Aorta (tissue), 5 donors: ENCODE measurements around the gene NLGN1. TPM values are rescaled to one million over a fixed set of nuclear protein-coding genes. Genes with fewer than 3 reads are reported as not detected.

Source experiments
- ATAC-seq: fragments of 200-7000 bp; cut with Tn5 transposase; one replicate; pipeline ENCODE4 v1.9.1; 2022; ENCODE audit warnings: moderate library complexity; ENCODE audit not compliant: low FRiP score
- DNase-seq, 2 donors: peaks; one replicate each; pipeline ENCODE4 v3.0.0-alpha.2; 2020
- H3K27ac ChIP-seq, 2 donors: one replicate each; pipeline ENCODE4 v1.5.1; 2013; ENCODE audit warnings: low read length in 2 of 2, mild to moderate bottlenecking in 2 of 2, moderate library complexity in 2 of 2, control low read depth in 1 of 2, inconsistent platforms in 1 of 2, low read depth in 1 of 2
- H3K27me3 ChIP-seq, 2 donors: one replicate each; pipeline ENCODE4 v1.6.1; 2013; ENCODE audit warnings: control low read depth in 1 of 2, low read length in 1 of 2, mild to moderate bottlenecking in 1 of 2, moderate library complexity in 1 of 2; ENCODE audit not compliant: insufficient read depth in 2 of 2, control insufficient read depth in 1 of 2
- H3K36me3 ChIP-seq, 2 donors: one replicate each; pipeline ENCODE4 v1.6.1; 2013; ENCODE audit warnings: control low read depth in 1 of 2, low read length in 1 of 2, mild to moderate bottlenecking in 1 of 2; ENCODE audit not compliant: insufficient read depth in 2 of 2, control insufficient read depth in 1 of 2
- H3K4me1 ChIP-seq, 2 donors: one replicate each; pipeline ENCODE4 v1.6.1; 2013; ENCODE audit warnings: low read length in 2 of 2, control low read depth in 1 of 2, mild to moderate bottlenecking in 1 of 2, moderate library complexity in 1 of 2; ENCODE audit not compliant: insufficient read depth in 2 of 2, control insufficient read depth in 1 of 2
- H3K4me3 ChIP-seq, 2 donors: one replicate each; pipeline ENCODE4 v1.5.1; 2013; ENCODE audit warnings: low read length in 2 of 2, control low read depth in 1 of 2, mild to moderate bottlenecking in 1 of 2
- H3K9me3 ChIP-seq: one replicate; pipeline ENCODE4 v1.6.1; 2013; ENCODE audit warnings: mild to moderate bottlenecking, low read length; ENCODE audit not compliant: control insufficient read depth
- WGBS, 2 donors: extraction: QIAGEN DNeasy Blood & Tissue Kit; methylation state at CpG; one replicate each; pipeline ENCODE4 v1.1.7; 2013; 5-methylcytosine and 5-hydroxymethylcytosine counted together
- intact Hi-C, 2 donors: fragments of 100-400 bp; cut with DNase I; formaldehyde crosslinking; loops; one replicate each; pipeline versions ENCODE4 v1.14.2 to v1.15.0; 2022
- polyA plus RNA-seq, 2 donors: library from polyadenylated mRNA; stranded (reverse); fragments of 200-250 nt; gene quantifications; one replicate each; pipeline ENCODE4 v1.2.3, GENCODE V29; 2013
- total RNA-seq, 2 donors: library from RNA; stranded (reverse); fragmentation: NEBNext Ultra II Directional; extraction: Animal tissue kit (Norgen Biotek cat#: 25700); gene quantifications; one replicate each; pipeline ENCODE4 v1.2.1, GENCODE V29; 2021
- donor health status: healthy with polysubstance abuse.
- donor health status: Bipolar disorder and iron deficiency.
- donor health status: DM: no; HTN: no; CAD: no.
- donor health status: DM: no; HTN: no; CAD: no.
- donor health status: DM: yes; HTN: yes; CAD: no.

The NLGN1 gene
- total and polyA plus RNA-seq, 4 donors: 0.50 to 20.0 (median 8.6) TPM

GRCh38 chr3:173826901-173827609, 429.5 kb downstream of the NLGN1 start:
- intact Hi-C loops: no loop called here
- no peak for ATAC-seq
- H3K9me3 ChIP-seq: peaks cover 2% of the 10 kb centered on the region

GRCh38 chr3:173838644-173839043, 441.1 kb downstream of the NLGN1 start:
- no peak for DNase-seq
- intact Hi-C loops: no loop called here
- Histone ChIP-seq H3K4me1 (no peaks in the 10 kb centered on the region), H3K27ac (no peak overlapping the region), H3K9me3 (no peaks in the 10 kb centered on the region), H3K27me3 (no peaks in the 10 kb centered on the region), H3K36me3 (no peaks in the 10 kb centered on the region), H3K4me3 (no peak overlapping the region)
- no peak for ATAC-seq
- 89 to 91% methylated on average over 4 of the region's 4 CpGs for WGBS, 2 donors

More at GRCh38 chr3:173826901-173827609, 429.5 kb downstream of the NLGN1 start:
- no peaks in the 10 kb centered on the region for H3K27me3 ChIP-seq
- H3K4me3 ChIP-seq: no peak overlapping the region
- 47 to 65% methylated on average over 3 of the region's 3 CpGs for WGBS, 2 donors
- H3K4me1 ChIP-seq: no peaks in the 10 kb centered on the region
- no peak overlapping the region for H3K27ac ChIP-seq
- no peaks in the 10 kb centered on the region for H3K36me3 ChIP-seq
- no peak for DNase-seq

GRCh38 chr3:173839859-173840258, 442.3 kb downstream of the NLGN1 start:
- H3K4me1 ChIP-seq: no peaks in the 10 kb centered on the region
- H3K27ac ChIP-seq: no peak overlapping the region
- no peak for ATAC-seq
- no peaks in the 10 kb centered on the region for H3K9me3 ChIP-seq
- DNase-seq: no peak
- WGBS, 2 donors: 67 to 82% methylated on average over 3 of the region's 3 CpGs
- no peaks in the 10 kb centered on the region for H3K36me3 ChIP-seq
- H3K27me3 ChIP-seq: no peaks in the 10 kb centered on the region
- intact Hi-C loops: no loop called here
- no peak overlapping the region for H3K4me3 ChIP-seq

- DNase-seq (no peak), ATAC-seq (no peak)
- WGBS, 2 donors: 92 to 96% methylated on average over 1 of the region's 1 CpG
- no peaks in the 10 kb centered on the region for H3K9me3 ChIP-seq
- H3K36me3 ChIP-seq: no peaks in the 10 kb centered on the region
- no peak overlapping the region for H3K27ac ChIP-seq
- H3K4me1 ChIP-seq: no peaks in the 10 kb centered on the region
- H3K4me3 ChIP-seq: no peak overlapping the region
- no peaks in the 10 kb centered on the region for H3K27me3 ChIP-seq
- intact Hi-C loops: no loop called here
These were observed 443.8 kb downstream of the NLGN1 start for GRCh38 chr3:173841334-173841733.

GRCh38 chr3:173843060-173843459, 445.5 kb downstream of the NLGN1 start:
- Histone ChIP-seq H3K9me3 (no peaks in the 10 kb centered on the region), H3K4me3 (no peak overlapping the region), H3K4me1 (no peaks in the 10 kb centered on the region), H3K36me3 (no peaks in the 10 kb centered on the region), H3K27me3 (no peaks in the 10 kb centered on the region), H3K27ac (no peak overlapping the region)
- DNase-seq (no peak), ATAC-seq (no peak)
- intact Hi-C loops: no loop called here
- 95 to 96% methylated on average over 3 of the region's 3 CpGs for WGBS, 2 donors

GRCh38 chr3:173846584-173846983, 449.0 kb downstream of the NLGN1 start:
- DNase-seq (no peak), ATAC-seq (no peak)
- H3K9me3 ChIP-seq: no peaks in the 10 kb centered on the region
- no peaks in the 10 kb centered on the region for H3K27me3 ChIP-seq
- H3K4me3 ChIP-seq: no peak overlapping the region
- H3K4me1 ChIP-seq: no peaks in the 10 kb centered on the region
- WGBS, 2 donors: 88 to 98% methylated on average over 2 of the region's 2 CpGs
- intact Hi-C loops: no loop called here
- H3K36me3 ChIP-seq: no peaks in the 10 kb centered on the region
- no peak overlapping the region for H3K27ac ChIP-seq

GRCh38 chr3:173849489-173849888, 451.9 kb downstream of the NLGN1 start:
- Histone ChIP-seq H3K9me3 (no peaks in the 10 kb centered on the region), H3K36me3 (no peaks in the 10 kb centered on the region), H3K4me1 (no peaks in the 10 kb centered on the region), H3K27me3 (no peaks in the 10 kb centered on the region), H3K27ac (no peak overlapping the region), H3K4me3 (no peak overlapping the region)
- DNase-seq: no peak
- intact Hi-C loops: no loop called here
- ATAC-seq: no peak
- 66 to 81% methylated on average over 4 of the region's 4 CpGs for WGBS, 2 donors

- no peak overlapping the region for H3K27ac ChIP-seq
- no peaks in the 10 kb centered on the region for H3K9me3 ChIP-seq
- WGBS, 2 donors: 91 to 93% methylated on average over 1 of the region's 1 CpG
- DNase-seq (no peak), ATAC-seq (no peak)
- H3K4me3 ChIP-seq: no peak overlapping the region
- H3K36me3 ChIP-seq: no peaks in the 10 kb centered on the region
- no peaks in the 10 kb centered on the region for H3K4me1 ChIP-seq
- H3K27me3 ChIP-seq: no peaks in the 10 kb centered on the region
- intact Hi-C loops: no loop called here
These were observed 459.6 kb downstream of the NLGN1 start for GRCh38 chr3:173857154-173857553.

- WGBS, 2 donors: 95 to 97% methylated on average over 1 of the region's 1 CpG
- no peak overlapping the region for H3K27ac ChIP-seq
- H3K36me3 ChIP-seq: no peaks in the 10 kb centered on the region
- no peak for ATAC-seq
- DNase-seq: no peak
- intact Hi-C loops: no loop called here
- H3K9me3 ChIP-seq: no peaks in the 10 kb centered on the region
- H3K27me3 ChIP-seq: no peaks in the 10 kb centered on the region
- H3K4me3 ChIP-seq: no peak overlapping the region
- H3K4me1 ChIP-seq: no peaks in the 10 kb centered on the region
These were observed 465.2 kb downstream of the NLGN1 start for GRCh38 chr3:173862701-173863100.
